Coronary artery (tissue), 2 donors: Measurements from ENCODE around the gene PACSIN3.

Source experiments
- DNase-seq: peaks from one replicate; pipeline ENCODE4 v3.0.0-alpha.2; 2017; ENCODE audit warnings: low spot score
- H3K27ac ChIP-seq, 2 donors: fragments of 200-600 bp; sonication (generic); one replicate each; pipeline ENCODE4 v1.5.1; 2016 to 2019
- H3K4me3 ChIP-seq: fragments of 200-600 bp; sonication (generic); 2 replicates; pipeline ENCODE4 v1.5.1; 2016; ENCODE audit warnings: mild to moderate bottlenecking, moderate library complexity
- CTCF ChIP-seq: fragments of 200-600 bp; sonication (generic); IDR thresholded peaks from one replicate; pipeline ENCODE4 v1.5.1; 2019; ENCODE audit warnings: antibody characterized with exemption

Gene PACSIN3

DNA sequence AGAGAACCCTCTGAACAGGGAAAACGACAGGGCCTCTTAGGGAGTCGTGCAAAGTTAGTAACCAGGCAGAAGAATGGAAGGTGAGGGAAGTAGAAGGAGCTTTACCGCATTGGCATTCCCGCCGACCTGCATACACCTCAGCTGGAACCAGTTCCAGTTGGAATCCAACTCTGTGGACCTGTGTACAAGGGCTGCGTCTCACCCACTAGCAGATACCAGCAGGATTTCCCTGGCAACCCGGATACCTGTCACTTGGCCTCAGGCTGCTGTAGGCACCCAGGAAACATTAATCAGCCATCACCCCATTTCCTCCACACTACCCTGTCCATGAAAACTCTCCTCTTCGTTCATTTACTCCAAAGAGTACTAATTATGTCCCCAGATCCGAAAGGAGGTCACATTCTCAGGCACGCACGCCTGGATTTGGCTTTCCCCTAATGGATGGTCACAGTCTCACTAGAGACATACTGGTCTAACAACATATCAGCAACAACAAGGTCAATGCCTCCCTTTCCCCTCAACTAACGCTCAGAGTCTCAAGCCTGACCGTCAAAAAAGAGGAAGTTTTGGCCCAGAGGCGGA is 10.4 kb downstream of the PACSIN3 start:
- no peak for TF ChIP-seq CTCF
- no peak for DNase-seq
- Histone ChIP-seq H3K27ac (peak overlapping the region; percentile 98 to 99), H3K4me3 (peak overlapping the region; percentile 90)

GRCh38 chr11:47172740-47173336 is 13.4 kb downstream of the PACSIN3 start:
- Histone ChIP-seq H3K4me3 (no peak overlapping the region), H3K27ac (no peak overlapping the region)
- DNase-seq = no peak
- no peak for TF ChIP-seq CTCF

DNA sequence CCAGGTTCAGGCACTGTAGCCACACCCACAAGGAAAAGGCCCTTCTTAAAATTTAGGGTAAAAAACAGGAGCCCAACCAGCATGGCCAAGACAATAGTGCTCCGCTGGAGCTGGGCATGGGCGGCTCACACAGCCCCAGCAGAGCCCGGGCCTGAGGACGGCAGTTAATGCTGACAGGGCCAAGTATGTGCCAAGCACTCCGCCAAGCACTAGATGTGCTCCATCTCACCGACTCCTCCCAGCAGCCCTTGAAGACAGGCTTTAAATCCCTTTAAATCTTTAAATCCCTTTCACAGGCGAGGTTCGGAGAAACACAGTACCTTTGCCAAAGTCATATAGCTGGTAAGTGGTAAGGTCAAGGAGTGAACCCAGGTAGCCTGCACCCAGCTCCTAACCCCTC is 14.4 kb downstream of the PACSIN3 start:
- no peak for DNase-seq
- TF ChIP-seq CTCF = no peak
- no peak overlapping the region for H3K4me3 ChIP-seq
- H3K27ac ChIP-seq = no peak overlapping the region

DNA sequence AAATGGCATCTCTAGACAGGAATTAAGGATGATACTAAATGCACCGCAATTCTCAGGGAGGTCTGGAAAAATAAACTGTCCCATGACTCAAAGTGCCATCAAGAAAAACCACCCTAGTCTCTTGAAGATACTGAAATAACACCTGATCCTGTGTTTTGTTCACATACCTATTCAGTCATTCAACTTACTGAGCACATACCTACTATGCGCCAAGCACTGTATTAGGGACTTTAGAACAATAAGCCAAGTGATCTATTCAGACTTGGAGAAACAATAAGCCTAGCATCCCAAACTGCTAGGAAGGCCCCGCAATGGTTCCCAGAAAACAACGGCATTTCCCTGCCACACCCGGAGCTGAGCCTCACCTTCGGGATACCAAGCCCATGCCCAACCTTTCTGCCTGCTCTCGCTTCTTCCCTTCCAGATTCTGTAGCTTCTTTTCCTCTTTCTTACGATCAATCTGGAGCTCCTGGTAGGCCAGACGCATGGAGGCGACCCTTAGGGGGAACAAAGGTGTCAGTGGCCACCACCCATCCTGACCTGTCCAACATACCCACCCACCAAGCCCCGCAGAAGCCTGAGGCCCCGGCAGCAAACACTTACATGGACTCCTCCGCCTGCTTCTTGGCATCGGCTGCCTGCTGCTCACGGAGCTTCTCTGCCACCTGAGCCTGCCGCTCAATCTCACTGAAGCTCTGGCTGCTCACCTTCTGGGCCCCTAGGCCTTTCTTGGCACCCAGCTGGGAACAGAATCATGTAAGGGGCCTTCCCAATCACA is 15.0 kb downstream of the PACSIN3 start:
- no peak for DNase-seq
- no peak for TF ChIP-seq CTCF
- Histone ChIP-seq H3K4me3 (no peak overlapping the region), H3K27ac (no peak overlapping the region)

- no peak for DNase-seq
- TF ChIP-seq CTCF = no peak
- H3K27ac ChIP-seq = no peak overlapping the region
- no peak overlapping the region for H3K4me3 ChIP-seq
Observed at GRCh38 chr11:47166368-47166767, 19.9 kb downstream of the PACSIN3 start.

DNA sequence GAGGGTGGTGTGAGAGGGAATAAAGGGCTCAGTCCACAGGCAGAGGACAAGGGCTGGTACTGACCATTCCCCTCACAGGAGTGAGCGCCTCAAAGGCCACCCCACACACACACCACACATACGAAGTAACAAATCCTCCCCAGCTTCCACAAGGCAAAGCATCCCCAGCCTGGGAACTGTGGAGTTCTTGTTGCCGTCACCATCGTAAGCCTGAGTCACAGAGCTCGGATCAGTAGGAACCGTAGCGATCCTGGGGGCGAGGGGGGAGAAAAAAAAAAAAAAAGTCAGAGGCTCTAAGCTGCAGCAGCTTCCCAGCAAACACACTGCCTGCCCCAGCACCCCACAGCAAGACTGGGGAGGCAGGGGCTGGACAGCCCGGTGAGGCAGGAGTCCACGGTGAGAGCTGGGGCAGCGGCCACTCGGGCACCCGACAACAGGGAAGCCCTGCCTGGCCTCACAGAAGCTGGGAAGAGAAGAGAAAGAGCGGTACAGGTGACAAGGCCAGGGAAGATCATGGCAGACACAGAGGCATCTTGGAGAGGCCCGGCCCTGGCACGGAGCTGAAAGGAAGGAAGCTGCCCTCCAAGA is 20.9 kb downstream of the PACSIN3 start:
- TF ChIP-seq CTCF = no peak
- DNase-seq = no peak
- Histone ChIP-seq H3K4me3 (no peak overlapping the region), H3K27ac (no peak overlapping the region)
